ENCODE results near the gene RICTOR.

GRCh38 chr5:38921174-38921573, 153.0 kb downstream of the RICTOR start:
- TF ChIP-seq CTCF (IDR thresholded peaks at IDR 0.05; ENCODE audit: low read depth, low read length): no peak
- TF ChIP-seq EZH2phosphoT487 (IDR thresholded peaks at IDR 0.05; ENCODE audit: low read depth): no peak

Data from OCI-LY3 (cell line).